Measurements from ENCODE around the gene FBXL19.

Gene FBXL19

DNA sequence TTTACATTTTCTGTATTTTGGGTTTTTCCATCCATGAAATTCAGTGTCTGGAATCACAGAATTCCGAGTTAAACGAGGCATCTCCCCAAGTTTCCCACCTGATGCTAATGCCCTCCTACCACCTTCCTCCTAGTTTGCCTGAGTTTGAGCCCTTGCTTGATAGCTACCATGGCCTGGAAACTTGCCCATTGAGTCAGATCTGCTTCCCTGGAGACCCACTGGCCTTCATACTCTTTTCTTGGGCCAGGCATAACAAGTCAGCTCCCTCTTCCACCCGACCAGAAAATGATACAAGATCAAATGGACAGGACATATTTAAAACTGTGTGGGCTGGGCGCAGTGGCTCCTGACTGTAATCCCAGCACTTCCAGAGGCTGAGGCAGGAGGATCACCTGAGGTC lies 44.4 kb downstream of the FBXL19 start:
- TF ChIP-seq, protein P1, sequence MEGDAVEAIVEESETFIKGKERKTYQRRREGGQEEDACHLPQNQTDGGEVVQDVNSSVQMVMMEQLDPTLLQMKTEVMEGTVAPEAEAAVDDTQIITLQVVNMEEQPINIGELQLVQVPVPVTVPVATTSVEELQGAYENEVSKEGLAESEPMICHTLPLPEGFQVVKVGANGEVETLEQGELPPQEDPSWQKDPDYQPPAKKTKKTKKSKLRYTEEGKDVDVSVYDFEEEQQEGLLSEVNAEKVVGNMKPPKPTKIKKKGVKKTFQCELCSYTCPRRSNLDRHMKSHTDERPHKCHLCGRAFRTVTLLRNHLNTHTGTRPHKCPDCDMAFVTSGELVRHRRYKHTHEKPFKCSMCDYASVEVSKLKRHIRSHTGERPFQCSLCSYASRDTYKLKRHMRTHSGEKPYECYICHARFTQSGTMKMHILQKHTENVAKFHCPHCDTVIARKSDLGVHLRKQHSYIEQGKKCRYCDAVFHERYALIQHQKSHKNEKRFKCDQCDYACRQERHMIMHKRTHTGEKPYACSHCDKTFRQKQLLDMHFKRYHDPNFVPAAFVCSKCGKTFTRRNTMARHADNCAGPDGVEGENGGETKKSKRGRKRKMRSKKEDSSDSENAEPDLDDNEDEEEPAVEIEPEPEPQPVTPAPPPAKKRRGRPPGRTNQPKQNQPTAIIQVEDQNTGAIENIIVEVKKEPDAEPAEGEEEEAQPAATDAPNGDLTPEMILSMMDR (IDR thresholded peaks at IDR 0.05; ENCODE audit: low read length, missing control alignments) = no peak
- H3K4me3 ChIP-seq (replicated peaks; ENCODE audit: low read depth, low read length) = no peak overlapping the region
- DNase-seq (ENCODE audit: low read depth) = no peak

DNA sequence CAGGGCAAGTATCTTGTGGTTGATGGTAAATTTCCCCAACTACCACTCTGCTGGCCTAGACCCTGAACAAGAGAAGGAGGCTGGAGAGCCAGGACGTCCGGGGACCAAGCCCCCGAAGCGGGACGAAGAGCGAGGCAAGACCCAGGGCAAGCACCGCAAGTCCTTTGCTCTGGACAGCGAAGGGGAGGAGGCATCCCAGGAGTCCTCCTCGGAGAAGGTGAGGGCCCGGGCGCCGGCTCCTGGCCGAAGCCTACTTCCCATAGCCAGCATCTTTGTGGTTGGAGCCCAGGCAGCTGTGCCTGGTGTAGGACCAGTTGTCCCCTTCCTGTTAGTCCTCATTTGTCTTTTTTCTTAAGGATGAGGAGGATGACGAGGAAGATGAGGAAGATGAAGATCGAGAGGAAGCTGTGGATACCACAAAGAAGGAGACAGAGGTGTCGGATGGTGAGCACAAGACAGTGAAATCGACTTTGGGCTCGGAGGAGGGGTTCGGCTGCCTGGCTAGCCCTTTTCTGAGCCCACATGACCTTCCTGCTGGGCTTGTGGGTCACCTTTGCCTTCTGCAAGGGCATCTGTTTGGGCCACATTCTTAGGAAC lies 46.0 kb downstream of the FBXL19 start:
- no peak overlapping the region for H3K4me3 ChIP-seq (replicated peaks; ENCODE audit: low read depth, low read length)
- DNase-seq (ENCODE audit: low read depth) = no peak
- TF ChIP-seq, protein P1 (IDR thresholded peaks at IDR 0.05; ENCODE audit: low read length, missing control alignments) = no peak

DNA sequence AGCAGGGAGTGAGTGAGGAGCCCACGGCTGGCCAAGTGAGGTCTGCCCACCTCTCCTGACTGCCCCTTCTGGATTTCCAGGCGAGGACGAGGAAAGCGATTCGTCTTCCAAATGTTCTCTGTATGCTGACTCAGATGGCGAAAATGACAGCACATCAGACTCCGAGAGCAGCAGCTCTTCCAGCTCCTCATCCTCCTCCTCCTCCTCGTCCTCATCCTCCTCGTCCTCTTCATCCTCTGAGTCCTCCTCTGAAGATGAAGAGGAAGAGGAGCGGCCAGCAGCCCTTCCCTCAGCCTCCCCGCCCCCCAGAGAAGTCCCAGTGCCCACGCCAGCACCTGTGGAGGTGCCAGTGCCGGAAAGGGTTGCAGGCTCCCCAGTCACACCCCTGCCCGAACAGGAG lies 47.9 kb downstream of the FBXL19 start:
- TF ChIP-seq, protein P1 (IDR thresholded peaks at IDR 0.05; ENCODE audit: low read length, missing control alignments) = no peak
- DNase-seq (ENCODE audit: low read depth) = no peak
- H3K4me3 ChIP-seq (replicated peaks; ENCODE audit: low read depth, low read length) = no peak overlapping the region

DNA sequence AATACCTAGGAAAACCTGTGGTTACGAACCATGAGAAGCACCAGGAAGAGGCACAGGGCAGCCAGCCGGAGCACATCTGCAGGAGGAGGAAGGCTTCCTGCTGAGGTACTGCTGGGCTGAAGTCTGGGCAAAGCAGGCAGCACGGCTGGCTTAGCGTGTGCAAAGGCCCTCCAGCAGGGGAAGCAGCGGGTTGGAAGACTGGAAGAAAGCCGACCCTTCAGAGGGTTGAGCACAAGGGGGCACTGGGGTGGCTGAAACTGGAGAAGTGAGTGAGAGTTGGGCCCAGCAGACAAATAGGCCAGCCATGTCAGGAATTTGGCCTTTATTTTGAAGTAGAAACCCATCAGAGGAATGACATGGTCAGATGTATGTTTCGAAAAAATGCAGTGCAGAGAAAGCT lies 49.5 kb downstream of the FBXL19 start:
- no peak overlapping the region for H3K4me3 ChIP-seq (replicated peaks; ENCODE audit: low read depth, low read length)
- TF ChIP-seq, protein P1 (IDR thresholded peaks at IDR 0.05; ENCODE audit: low read length, missing control alignments) = peak; percentile 8
- DNase-seq (ENCODE audit: low read depth) = no peak

DNA sequence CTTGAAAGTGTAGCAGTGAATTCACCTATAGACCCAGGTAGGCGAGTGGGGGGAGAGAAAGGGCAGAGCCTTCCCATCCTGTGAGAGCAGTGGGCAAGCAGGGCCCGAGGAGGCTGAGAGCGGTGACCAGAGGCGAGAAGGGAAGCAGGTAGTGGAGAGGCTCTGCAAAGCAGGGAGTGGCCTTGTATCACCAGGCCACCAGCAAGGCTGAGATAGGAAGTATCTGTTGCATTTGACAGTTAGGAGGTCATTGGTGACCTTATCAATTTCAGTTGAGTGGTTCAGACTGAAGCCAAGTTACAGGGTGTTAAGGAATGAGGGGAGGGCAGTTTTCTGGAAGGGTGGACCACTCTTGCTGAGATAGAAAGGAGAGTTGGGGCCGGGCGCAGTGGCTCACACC lies 51.0 kb downstream of the FBXL19 start:
- no peak for DNase-seq (ENCODE audit: low read depth)
- TF ChIP-seq, protein P1 (IDR thresholded peaks at IDR 0.05; ENCODE audit: low read length, missing control alignments) = no peak
- no peak overlapping the region for H3K4me3 ChIP-seq (replicated peaks; ENCODE audit: low read depth, low read length)

DNA sequence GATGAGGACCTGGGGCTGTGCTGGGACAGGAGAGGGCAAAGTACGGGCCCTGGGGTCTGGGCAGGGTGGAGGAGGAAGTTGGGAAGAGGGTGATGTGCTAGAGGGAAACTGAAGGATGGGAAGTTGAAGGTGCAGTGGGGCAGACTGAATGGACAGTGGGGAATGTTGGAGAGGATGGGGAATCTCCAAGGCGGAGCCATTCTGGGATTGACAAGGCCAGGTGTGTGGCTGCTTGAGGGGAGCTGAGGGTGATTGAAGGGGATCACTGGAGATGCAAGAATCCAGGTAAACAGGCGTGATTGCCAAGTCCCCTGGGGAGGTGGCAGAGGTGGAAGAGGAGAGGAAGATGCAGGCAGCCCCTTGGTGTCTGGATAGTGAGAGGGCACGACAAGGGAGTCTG lies 53.1 kb downstream of the FBXL19 start:
- TF ChIP-seq, protein P1 (IDR thresholded peaks at IDR 0.05; ENCODE audit: low read length, missing control alignments) = no peak
- DNase-seq (ENCODE audit: low read depth) = no peak
- H3K4me3 ChIP-seq (replicated peaks; ENCODE audit: low read depth, low read length) = no peak overlapping the region

DNA sequence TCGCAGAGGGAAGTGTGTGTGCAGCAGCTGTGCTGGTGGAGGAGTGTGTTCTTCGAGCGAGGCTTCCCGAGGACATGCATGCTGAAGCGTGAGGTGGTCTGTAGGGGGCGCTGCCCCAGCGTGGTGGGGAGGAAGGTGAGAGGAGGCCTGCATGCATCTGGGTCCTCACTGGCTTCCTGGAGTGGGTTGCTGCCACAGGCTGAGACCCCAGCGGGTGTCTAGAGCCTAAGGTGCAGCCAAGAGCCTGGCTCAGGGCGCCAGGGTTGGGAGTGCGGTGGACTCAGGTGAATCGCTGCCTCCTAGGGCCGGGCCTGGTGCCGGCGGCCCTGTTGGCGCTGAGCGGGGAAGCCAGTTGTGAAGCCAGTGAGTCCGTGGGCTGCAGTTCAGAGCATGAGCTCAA lies 54.1 kb downstream of the FBXL19 start:
- TF ChIP-seq, protein P1 (IDR thresholded peaks at IDR 0.05; ENCODE audit: low read length, missing control alignments) = peak; percentile 31
- no peak overlapping the region for H3K4me3 ChIP-seq (replicated peaks; ENCODE audit: low read depth, low read length)
- DNase-seq (ENCODE audit: low read depth) = no peak
